Stomach (tissue), 9 donors: ENCODE measurements around the gene GPR62. TPM values are rescaled to one million over a fixed set of nuclear protein-coding genes. Genes with fewer than 3 reads are reported as not detected.

Experiments used
- DNase-seq, 2 donors: peaks; one replicate each; pipeline versions ENCODE4 v3.0.0 to v3.0.0-alpha.2; 2013 to 2019
- H3K27ac ChIP-seq, 5 donors: fragments of 200-600 bp in 4 of 5; sonication (generic) in 4 of 5; one replicate each; pipeline ENCODE4 v1.5.1; 2013 to 2019; ENCODE audit warnings: mild to moderate bottlenecking in 1 of 5, moderate library complexity in 1 of 5
- H3K27me3 ChIP-seq, 3 donors: fragments of 200-600 bp; sonication (generic); one replicate each; pipeline ENCODE4 v1.5.1; 2017 to 2019; ENCODE audit warnings: mixed run types in 1 of 3
- H3K36me3 ChIP-seq, 4 donors: fragments of 200-600 bp; sonication (generic); 1 replicate in 3 of 4; 2 replicates in 1 of 4; pipeline ENCODE4 v1.5.1; 2016 to 2019
- H3K4me1 ChIP-seq, 4 donors: fragments of 200-600 bp; sonication (generic); one replicate each; pipeline ENCODE4 v1.5.1; 2016 to 2019
- H3K4me3 ChIP-seq, 4 donors: fragments of 200-600 bp; sonication (generic) in 3 of 4; one replicate each; pipeline ENCODE4 v1.5.1; 2016 to 2019; ENCODE audit warnings: mild to moderate bottlenecking in 1 of 4
- H3K9me3 ChIP-seq, 4 donors: fragments of 200-600 bp; sonication (generic); one replicate each; pipeline ENCODE4 v1.5.1; 2016 to 2019
- CTCF ChIP-seq, 7 experiments: fragments of 450-650 bp in 4 of 7; fragments of 200-600 bp in 3 of 7; sonication (generic) in 3 of 7; IDR thresholded peaks; one replicate each; pipeline ENCODE4 v1.5.1; 2016 to 2019; ENCODE audit warnings: antibody characterized with exemption in 7 of 7, control low read depth in 2 of 7, mild to moderate bottlenecking in 1 of 7
- EP300 ChIP-seq: sonication (generic); formaldehyde crosslinking; IDR thresholded peaks from one replicate; pipeline ENCODE4 v1.6.1; 2017; ENCODE audit warnings: antibody characterized with exemption
- POLR2A ChIP-seq, 4 donors: fragments of 450-650 bp; IDR thresholded peaks; one replicate each; pipeline ENCODE4 v1.6.1; 2016; ENCODE audit warnings: antibody characterized with exemption in 4 of 4, control low read depth in 2 of 4, mild to moderate bottlenecking in 1 of 4, moderate library complexity in 1 of 4
- POLR2AphosphoS5 ChIP-seq, 3 donors: sonication (generic); formaldehyde crosslinking; IDR thresholded peaks; one replicate each; pipeline ENCODE4 v1.6.1; 2016; ENCODE audit warnings: antibody characterized with exemption in 3 of 3
- WGBS, 5 donors: extraction: QIAGEN DNeasy Blood & Tissue Kit in 3 of 5; methylation state at CpG; one replicate each; pipeline versions ENCODE4 v1.1.5 to v1.1.7; 2013 to 2018; 5-methylcytosine and 5-hydroxymethylcytosine counted together
- intact Hi-C: fragments of 100-400 bp; cut with DNase I; formaldehyde crosslinking; loops from one replicate; pipeline ENCODE4 v1.15.1; 2023; ENCODE audit warnings: low total_unique reads
- polyA plus RNA-seq, 3 donors: library from polyadenylated mRNA; stranded (reverse); fragments of 200-250 nt; gene quantifications; one replicate each; pipeline ENCODE4 v1.2.3, GENCODE V29; 2013
- total RNA-seq, 5 donors: library from RNA; depleted of rRNA; stranded (reverse); fragments of >200 nt; gene quantifications; one replicate each; pipeline versions ENCODE4 v1.1.0 to v1.2.3, GENCODE V29; 2014 to 2016
- donor health status: healthy with polysubstance abuse.
- donor health status: Bipolar disorder and iron deficiency.
- donor health status: healthy.

Gene GPR62
- total and polyA plus RNA-seq, 8 donors, result 0.25 TPM; not detected in 7

GRCh38 chr3:51984269-51984647 is 29.1 kb downstream of the GPR62 start:
- H3K9me3 ChIP-seq, result no peaks in the 10 kb centered on the region
- intact Hi-C loops, result no loop called here
- DNase-seq, result no peak
- no peak for TF ChIP-seq POLR2AphosphoS5 (IDR thresholded peaks at IDR 0.05)
- no peak for TF ChIP-seq POLR2A (IDR thresholded peaks at IDR 0.05)
- TF ChIP-seq EP300, result no peak
- TF ChIP-seq CTCF (IDR thresholded peaks at IDR 0.05), result no peak
- H3K27me3 ChIP-seq, result no peaks in the 10 kb centered on the region
- H3K36me3 ChIP-seq, result peaks cover 0 to 9% (median 2%) of the 10 kb centered on the region in 4 donors
- peak overlapping the region; percentile 93 to 99 (median 98) for H3K27ac ChIP-seq
- H3K4me3 ChIP-seq, result peak overlapping the region in 1 of 4 donors; percentile 64
- peaks cover 24 to 60% (median 36%) of the 10 kb centered on the region in 4 donors for H3K4me1 ChIP-seq

GRCh38 chr3:51985063-51985462 is 29.9 kb downstream of the GPR62 start:
- Histone ChIP-seq H3K4me3 (no peak overlapping the region), H3K27ac (peak overlapping the region in 3 of 5 donors; percentile 23 to 93 (median 62)), H3K27me3 (no peaks in the 10 kb centered on the region), H3K36me3 (peaks cover 0 to 9% (median 2%) of the 10 kb centered on the region in 4 donors), H3K9me3 (no peaks in the 10 kb centered on the region), H3K4me1 (peaks cover 24 to 68% (median 43%) of the 10 kb centered on the region in 4 donors)
- TF ChIP-seq CTCF (IDR thresholded peaks at IDR 0.05), result no peak
- no peak for TF ChIP-seq POLR2A (IDR thresholded peaks at IDR 0.05)
- TF ChIP-seq EP300, result no peak
- TF ChIP-seq POLR2AphosphoS5 (IDR thresholded peaks at IDR 0.05), result no peak
- intact Hi-C loops, result no loop called here
- DNase-seq, result no peak
- 86 to 93% (median 91%) methylated on average over 6 of the region's 6 CpGs for WGBS, 5 donors

GRCh38 chr3:51986010-51986947 is 31.1 kb downstream of the GPR62 start:
- peaks cover 0 to 3% (median 2%) of the 10 kb centered on the region in 4 donors for H3K36me3 ChIP-seq
- no peaks in the 10 kb centered on the region for H3K9me3 ChIP-seq
- WGBS, 5 donors, result 59 to 76% (median 67%) methylated on average over 6 to 12 of the region's 12 CpGs
- no peak overlapping the region for H3K4me3 ChIP-seq
- peak; percentile 35 to 62 for DNase-seq
- no peaks in the 10 kb centered on the region for H3K27me3 ChIP-seq
- H3K27ac ChIP-seq, result peak overlapping the region in 4 of 5 donors; percentile 10 to 62 (median 24)
- intact Hi-C loops, result no loop called here
- peaks cover 24 to 70% (median 47%) of the 10 kb centered on the region in 4 donors for H3K4me1 ChIP-seq
- TF ChIP-seq POLR2A (IDR thresholded peaks at IDR 0.05), result no peak
- TF ChIP-seq POLR2AphosphoS5 (IDR thresholded peaks at IDR 0.05), result no peak

GRCh38 chr3:51987568-51987967 is 32.4 kb downstream of the GPR62 start:
- Histone ChIP-seq H3K4me1 (peaks cover 16 to 68% (median 42%) of the 10 kb centered on the region in 4 donors), H3K9me3 (no peaks in the 10 kb centered on the region), H3K27me3 (no peaks in the 10 kb centered on the region), H3K36me3 (peaks cover 7 to 16% (median 15%) of the 10 kb centered on the region in 4 donors), H3K27ac (no peak overlapping the region), H3K4me3 (no peak overlapping the region)
- no peak for DNase-seq
- intact Hi-C loops, result no loop called here
- WGBS, 5 donors, result 86 to 94% (median 94%) methylated on average over 7 of the region's 7 CpGs
- TF ChIP-seq POLR2A (IDR thresholded peaks at IDR 0.05), result no peak
- no peak for TF ChIP-seq POLR2AphosphoS5 (IDR thresholded peaks at IDR 0.05)
- TF ChIP-seq CTCF (IDR thresholded peaks at IDR 0.05), result no peak
- no peak for TF ChIP-seq EP300
